HG03432 (cell line): ENCODE results near the gene PPP1R12B.
A peak's percentile ranks its signal among the peaks of the same experiment; 100 is the strongest.
"Not testable (repeated sequence)": the region's sequence is repeated elsewhere in the genome, so short reads cannot be mapped to it uniquely, and the experiment has no call there.

ENCODE experiments used
- ATAC-seq: cut with Tn5 transposase; IDR thresholded peaks from one replicate; pipeline ENCODE4 v1.9.1; 2021; ENCODE audit warnings: mild to moderate bottlenecking, moderate library complexity; ENCODE audit not compliant: unreplicated experiment

PPP1R12B gene

GRCh38 chr1:202625416-202626360, 277.2 kb downstream of the PPP1R12B start:
- ATAC-seq: peak; percentile 68

DNA sequence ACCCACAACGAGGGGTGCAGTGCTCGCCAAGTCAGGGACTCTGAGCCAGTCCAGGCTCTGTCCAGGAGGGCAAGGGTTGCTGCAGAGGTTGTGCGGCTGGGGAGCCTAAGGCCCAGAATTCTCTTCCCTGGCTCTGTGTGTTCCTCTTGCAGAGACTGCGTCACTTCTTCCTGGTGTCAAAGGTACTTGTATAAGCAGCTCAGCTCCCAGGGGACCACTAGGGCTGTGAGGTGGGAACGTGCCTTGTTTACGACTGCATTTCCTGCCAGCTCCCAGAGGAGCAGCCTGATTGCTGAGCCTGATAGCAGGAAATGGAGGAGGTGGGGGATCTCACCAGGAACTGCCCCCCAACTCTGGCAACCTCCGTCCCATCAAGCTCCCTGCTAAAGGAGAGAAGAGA, 278.5 kb downstream of the PPP1R12B start:
- ATAC-seq: not testable (repeated sequence)

DNA sequence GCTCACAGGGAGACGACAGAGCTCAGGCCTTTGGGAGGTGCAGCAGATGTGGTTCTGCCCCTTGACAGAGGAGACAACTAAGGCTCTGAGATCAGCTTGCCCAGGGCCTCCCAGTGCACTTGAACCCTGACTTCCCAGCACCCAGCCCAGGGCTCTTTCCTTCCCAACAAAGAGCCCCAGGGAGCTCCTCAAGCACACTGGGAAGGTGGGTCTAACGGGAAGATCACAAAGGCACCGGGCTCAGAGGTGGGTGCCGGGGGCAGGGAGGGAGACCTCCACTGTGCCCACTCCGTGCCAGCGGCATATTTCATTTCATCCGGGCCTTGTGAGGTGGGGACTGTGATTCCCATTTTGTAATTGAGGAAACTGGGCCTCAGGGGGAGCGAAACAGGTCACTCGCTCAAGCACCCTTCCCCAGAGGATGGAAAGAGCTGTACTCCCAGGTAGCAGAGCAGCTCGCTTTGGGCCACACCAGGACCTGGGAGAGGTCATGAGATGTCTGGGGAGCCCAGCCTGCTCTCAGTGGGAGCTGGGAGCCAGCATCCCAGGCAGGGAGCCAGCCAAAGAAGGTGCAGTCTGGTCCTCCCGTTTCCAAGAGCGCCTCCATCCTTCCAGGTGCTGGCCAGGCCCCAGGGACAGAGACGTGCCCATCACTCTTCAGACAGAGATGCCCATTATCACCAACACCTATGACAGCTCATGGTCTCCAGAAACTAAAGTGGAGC, 279.5 kb downstream of the PPP1R12B start:
- ATAC-seq: no peak

GRCh38 chr1:202628646-202629215, 280.2 kb downstream of the PPP1R12B start:
- ATAC-seq: no peak

- ATAC-seq: peak; percentile 72
Observed at GRCh38 chr1:202629257-202629811, 280.8 kb downstream of the PPP1R12B start.

DNA sequence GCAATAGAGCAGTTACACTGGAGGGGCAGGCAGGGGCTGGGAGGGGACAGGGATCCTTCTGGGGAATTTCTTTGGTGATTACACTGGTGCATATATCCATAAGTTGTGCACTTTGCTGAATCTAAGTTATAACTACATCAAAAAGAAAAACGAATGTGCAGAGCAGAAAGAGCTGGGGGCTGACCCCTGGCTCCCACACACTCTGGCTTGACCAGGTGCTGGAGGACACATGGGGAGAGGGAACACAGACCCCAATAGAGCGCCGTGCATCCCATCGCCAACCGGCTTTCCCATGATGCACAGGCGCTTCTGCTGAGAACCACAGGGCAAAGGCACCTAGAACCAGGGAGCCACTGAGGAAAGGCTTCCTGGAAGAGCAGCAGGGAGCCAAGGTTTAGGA, 281.6 kb downstream of the PPP1R12B start:
- not testable (repeated sequence) for ATAC-seq

DNA sequence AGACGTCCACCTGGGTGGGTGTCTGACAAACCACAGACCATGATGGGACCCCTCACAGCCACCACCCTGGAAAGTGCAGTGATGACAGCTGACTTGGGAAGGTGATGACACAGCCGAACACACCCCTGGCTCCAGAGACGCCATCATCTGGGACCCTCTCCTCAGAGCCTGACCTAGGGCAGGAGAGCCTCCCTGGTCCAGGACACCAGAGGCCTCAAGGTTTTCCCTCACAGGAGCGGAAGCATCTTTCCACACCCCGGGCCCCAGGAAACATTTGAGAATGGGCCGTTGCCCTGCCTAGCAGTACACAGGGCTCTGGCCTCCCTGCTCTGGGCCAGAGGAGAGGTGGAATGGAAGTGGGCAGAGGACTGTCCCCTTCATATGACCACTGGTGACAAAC, 282.0 kb downstream of the PPP1R12B start:
- no peak for ATAC-seq

- no peak for ATAC-seq
Observed at GRCh38 chr1:202631076-202631923, 282.8 kb downstream of the PPP1R12B start.

DNA sequence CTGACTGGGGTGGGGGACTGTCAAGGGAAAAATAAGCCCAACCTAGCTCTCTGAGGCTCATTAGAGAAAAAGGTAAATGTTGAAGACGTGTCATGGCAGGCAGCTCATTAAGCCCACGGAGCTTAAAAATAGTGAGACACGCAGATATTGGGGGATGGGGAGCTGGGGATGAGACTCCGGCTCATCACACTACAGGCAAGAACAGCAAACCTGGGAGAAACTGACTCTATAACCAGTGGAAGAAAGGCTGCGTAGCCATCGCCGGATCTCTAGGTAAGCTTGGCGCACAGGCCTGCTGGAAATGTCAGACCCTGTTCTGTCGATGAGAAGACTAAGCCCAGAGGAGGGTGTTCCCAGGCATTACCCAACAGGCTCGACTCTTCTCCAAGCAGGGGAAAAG, 283.7 kb downstream of the PPP1R12B start:
- ATAC-seq: no peak

DNA sequence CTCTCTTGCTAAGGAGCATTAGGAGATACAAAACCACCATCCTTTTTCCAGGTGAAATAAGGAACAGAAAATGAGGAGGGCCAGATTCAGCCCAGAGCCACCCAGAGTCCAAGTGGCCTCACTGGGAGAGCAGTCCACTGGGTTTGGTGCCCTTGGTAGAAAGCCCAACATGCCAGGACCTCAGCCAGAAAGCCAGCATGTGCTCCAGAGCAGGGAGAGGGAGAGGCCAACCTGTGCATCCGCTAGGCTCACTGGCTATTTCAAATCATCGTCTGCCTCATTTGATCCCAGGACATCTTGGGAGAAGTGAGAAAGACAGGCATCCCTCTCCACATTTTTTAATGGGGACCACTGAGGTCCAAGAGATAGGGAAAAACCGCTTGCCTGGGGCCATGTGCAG, 287.7 kb downstream of the PPP1R12B start:
- not testable (repeated sequence) for ATAC-seq

DNA sequence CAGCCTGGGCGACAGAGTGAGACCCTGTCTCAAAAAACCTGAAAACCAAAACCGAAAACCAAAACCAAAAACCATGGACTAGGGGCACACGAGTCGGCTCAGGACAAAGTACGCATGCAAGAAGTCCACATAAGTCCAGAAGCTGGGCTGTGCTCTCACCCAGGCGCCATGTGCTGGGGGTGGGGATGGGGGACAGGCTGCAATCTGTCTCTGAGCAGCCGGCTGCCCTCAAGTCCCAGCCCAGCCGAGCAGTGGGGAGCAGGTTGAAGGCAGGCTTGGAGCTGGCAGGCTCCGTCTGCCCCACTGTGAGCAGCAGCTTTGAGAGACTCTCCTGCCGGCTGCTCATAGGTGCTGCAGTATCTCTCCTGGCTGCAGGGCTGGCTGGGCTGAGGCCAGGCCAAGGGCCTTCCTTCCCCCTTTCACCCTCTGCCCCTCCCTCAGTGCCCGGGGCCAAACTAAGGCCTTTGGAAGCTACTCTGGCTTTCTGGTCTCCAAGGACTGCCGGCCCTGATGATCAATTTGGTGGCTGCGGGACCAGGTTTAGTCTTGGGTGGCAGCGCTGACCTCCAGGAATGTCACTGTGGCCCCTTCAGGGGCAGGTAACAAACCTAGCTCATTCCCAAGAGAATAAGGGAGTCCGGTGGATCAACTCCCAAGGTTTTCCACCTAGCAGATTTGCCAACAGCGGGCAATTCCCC, 289.0 kb downstream of the PPP1R12B start:
- ATAC-seq: not testable (repeated sequence)

- ATAC-seq: no peak
Observed at GRCh38 chr1:202638019-202638700, 289.7 kb downstream of the PPP1R12B start.

DNA sequence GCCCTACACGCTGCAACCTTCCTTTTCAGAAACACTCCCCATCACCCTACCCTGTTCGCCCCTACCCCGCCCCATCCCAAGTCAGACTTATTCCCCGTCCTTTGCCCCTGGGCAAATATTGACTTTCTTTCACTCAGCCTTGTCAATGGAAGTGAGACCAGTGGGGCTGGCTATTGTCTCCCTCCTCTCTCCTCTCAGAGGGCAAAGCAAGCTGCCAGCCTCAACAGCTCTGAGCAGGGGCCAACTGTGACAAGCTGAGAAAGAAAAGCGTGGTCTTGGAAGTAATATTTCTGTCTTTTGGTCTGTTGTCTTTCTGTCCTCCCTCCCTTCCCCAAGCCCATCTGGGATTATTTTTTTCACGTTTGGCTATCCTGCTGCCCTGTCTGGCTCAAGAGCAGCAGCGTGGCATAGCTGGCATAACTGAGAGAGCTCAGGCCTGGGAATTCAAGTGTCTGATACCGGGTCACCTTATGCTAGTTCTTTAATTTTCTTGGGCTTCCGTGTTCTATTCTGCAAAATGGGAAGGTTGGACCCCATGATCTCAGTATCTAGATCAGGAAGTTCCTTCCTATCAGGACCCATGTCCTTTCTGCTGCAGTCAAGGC, 290.3 kb downstream of the PPP1R12B start:
- not testable (repeated sequence) for ATAC-seq

- no peak for ATAC-seq
Observed at GRCh38 chr1:202639500-202639899, 291.0 kb downstream of the PPP1R12B start.

GRCh38 chr1:202642212-202642611, 293.7 kb downstream of the PPP1R12B start:
- ATAC-seq: no peak
